A673 (cell line): ENCODE results near the gene KLHL13.

Source experiments
- CTCF ChIP-seq: fragments of 300-800, 200-600 bp; sonication (generic); conservative IDR thresholded peaks from 2 replicates; pipeline ENCODE4 v1.5.1; 2017; ENCODE audit warnings: low read depth, mild to moderate bottlenecking, antibody characterized with exemption, low read length, moderate library complexity, mixed read lengths
- EZH2 ChIP-seq: fragments of 200-600 bp; sonication (generic); IDR thresholded peaks from 2 replicates; pipeline ENCODE4 v1.6.1; 2017; ENCODE audit warnings: borderline replicate concordance, low read depth, mild to moderate bottlenecking, mixed read lengths, antibody characterized with exemption, low read length; ENCODE audit not compliant: poor library complexity, severe bottlenecking

DNA sequence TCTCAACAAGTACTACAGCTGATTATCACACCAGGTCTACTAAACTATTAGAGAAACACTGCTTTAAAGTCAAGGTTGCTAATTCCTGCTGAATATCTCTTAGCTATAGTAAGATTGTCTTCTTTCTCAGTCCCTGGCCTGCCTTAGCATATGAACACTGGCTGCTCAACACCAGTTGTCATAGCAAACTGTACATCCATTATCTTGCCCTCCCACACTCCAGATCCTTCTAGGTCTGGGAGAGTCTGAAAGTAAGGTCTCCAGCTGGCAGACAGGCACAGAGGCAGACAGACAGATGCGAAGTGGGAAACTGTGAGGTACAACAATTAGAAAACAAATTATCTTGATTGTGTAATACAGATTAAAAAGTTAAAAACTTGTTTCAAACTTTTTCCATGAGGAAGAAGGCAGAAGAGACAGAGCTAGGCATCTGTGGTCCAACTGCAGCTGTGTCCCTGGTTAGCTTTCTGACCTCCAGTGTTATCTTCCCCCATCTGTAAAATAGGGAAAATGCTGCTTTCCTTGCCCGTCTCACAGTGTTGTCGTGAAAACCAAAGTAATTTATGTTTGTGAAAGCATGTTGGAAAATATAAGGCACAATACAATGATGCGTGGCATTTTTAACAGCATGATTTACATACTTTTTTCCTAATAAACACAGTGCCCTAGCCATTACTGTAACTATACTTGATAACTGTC is 133.8 kb downstream of the KLHL13 start:
- TF ChIP-seq EZH2 (no peak), CTCF (no peak)
